ENCODE data around the gene CPNE4.

The CPNE4 gene

GRCh38 chr3:131669600-131669999 is 365.2 kb downstream of the CPNE4 start:
- DNase-seq: no peak

GRCh38 chr3:131658771-131659170 is 376.0 kb downstream of the CPNE4 start:
- no peak for DNase-seq

DNA sequence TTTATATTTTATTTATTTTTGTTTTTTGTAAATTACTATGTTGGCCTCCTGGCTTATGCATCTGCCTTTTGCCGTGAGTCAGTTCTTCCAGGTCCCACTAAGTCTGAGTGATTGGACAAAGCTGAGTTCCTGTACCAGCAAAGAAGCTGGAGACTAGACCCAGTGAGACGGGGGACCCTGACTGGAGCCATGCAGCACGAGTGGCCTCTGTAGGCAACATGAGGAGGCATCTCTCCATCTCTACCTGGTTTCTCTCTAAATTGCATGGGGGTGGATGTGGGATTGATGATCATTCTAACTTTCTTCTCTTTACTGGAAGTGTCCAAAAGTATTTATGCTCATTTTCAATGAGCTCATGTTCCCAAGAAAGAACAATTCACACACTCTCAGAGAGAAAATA is 376.7 kb downstream of the CPNE4 start:
- DNase-seq: no peak

DNA sequence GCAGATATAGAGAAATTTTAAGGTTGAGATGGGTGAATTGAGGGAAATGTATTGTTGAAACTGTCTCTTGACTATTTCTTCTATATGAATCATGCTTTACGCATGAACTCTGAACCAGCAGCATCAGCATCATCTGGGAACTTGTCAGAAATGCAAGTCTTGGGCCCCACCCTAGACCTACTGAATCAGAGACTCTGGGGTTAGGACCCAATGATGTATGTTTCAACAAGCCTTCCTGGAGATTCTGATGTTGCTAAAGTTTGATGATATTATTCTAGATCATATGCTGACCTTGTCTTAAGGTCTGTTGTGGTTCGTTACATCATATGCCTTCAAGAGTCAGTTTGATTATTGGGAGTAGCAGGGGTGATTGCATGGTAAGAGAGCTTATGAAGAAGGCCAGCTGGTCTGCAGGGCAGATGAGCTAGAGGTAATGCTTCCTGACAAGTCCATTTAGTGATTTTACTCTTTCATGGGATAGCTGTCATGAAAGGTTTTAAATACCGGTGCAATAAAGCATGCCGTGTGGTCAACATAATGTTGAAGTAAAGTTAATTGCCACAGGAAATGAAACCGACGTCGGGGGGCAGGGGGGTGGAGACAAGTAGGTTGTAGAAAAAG is 379.6 kb downstream of the CPNE4 start:
- no peak for DNase-seq

DNA sequence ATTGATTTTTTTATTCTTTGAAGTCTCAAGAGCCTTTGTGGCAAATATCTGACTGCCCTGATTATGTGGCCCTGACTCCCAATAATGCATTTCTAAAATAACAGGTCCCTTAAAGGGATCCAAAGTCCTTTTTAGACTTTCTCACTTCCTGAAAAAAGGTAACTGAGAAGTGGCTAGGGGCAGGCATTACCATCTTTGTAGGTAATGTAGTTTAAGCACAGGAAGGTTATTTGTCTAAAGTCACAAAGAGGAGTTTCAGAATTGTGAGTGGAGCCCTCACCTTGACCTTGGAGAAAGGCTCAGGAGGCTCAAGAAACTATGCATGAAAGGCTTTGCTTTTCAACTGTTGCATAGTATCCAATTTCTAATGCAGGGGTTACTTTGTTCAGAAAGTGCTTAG is 389.2 kb downstream of the CPNE4 start:
- DNase-seq: no peak

DNA sequence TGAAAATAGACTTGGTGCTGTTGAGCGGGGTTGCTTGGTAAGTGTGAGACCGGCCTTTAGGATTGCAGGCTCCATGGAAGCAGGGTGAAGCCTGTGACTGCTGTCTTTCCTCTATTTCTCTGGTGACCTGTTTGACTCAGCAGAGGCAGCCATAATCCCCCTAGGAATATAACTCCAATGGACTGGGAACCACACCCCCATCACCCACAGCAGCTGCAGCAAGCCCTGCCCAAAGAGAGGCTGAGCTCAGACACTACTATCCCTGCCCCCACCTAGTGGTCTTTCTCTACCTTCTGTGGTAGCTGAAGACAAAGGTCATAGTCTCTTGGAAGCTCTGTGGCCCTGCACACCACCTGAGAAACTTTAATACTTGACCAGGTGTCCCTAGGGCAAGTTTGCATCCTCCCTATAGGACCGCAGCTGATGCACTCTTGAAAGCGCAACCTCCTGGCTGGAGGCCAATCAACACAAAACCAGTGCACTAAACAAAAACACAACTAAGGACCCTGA is 398.5 kb downstream of the CPNE4 start:
- DNase-seq: no peak

- DNase-seq: no peak
Measured at GRCh38 chr3:131630807-131631206, 404.0 kb downstream of the CPNE4 start.

GRCh38 chr3:131630097-131630496 is 404.7 kb downstream of the CPNE4 start:
- no peak for DNase-seq

- DNase-seq: no peak
Measured at GRCh38 chr3:131623431-131623830, 411.4 kb downstream of the CPNE4 start.

GRCh38 chr3:131622726-131623125 is 412.1 kb downstream of the CPNE4 start:
- DNase-seq: no peak

- no peak for DNase-seq
Measured at GRCh38 chr3:131620977-131621376, 413.8 kb downstream of the CPNE4 start.

- DNase-seq: no peak
Measured at GRCh38 chr3:131619821-131620220, 415.0 kb downstream of the CPNE4 start.

- DNase-seq: no peak
Measured at GRCh38 chr3:131616719-131617118, 418.1 kb downstream of the CPNE4 start.

DNA sequence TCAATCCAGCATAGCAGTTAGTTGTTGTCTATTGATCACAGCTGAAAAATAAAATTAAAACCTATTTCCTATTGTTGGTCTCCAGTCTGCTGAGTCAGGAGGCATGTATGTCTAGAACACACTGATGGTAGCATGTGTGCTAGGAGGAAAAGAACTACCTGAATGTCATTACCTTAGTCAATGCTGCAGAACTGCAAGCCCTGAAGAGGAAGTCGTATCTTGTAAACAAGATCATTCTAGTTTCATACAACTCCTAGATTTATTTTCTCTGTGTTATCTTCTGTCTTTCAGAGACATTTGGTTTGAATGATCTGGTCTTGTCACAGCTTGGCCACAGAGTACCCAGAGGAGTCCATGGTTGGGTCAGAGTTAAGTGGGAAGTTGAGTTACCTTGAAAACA is 422.1 kb downstream of the CPNE4 start:
- no peak for DNase-seq

DNA sequence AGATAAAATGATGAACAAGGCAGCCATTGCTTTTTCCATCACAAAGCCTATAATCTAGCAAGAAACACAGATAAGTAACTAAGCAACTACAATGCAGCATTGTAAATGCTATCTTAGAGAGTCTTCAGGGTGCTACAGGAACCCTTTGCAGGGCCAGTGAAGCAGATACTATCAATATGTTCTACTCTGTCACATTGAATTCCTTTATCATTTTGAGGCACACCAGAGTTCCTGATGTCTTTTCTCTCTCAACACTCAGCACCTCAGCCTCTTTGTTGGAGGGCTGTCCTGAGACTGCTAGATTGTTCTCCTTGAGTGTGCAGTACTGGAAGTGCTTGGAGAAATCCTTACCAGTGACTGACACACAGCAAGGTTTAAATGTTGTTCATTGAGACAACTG is 424.6 kb downstream of the CPNE4 start:
- DNase-seq: no peak

DNA sequence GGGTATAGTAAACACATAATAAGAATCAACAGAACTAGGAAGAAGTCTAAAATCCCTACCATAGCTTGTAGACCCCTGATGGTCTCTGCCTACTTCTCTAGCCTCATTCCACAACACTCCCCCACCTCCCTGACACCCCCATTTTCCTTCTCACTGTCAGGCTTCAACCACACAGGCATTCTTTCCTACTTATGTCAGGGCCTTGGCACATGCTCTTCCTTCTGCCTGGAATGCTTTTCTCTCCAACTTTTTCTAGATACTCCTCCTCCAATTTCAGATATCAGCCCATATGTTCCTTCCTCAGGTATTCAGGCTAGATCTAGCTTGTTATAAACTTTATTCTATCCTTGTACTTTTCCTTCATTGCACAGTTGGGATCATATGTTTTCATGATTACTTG is 426.1 kb downstream of the CPNE4 start:
- no peak for DNase-seq

DNA sequence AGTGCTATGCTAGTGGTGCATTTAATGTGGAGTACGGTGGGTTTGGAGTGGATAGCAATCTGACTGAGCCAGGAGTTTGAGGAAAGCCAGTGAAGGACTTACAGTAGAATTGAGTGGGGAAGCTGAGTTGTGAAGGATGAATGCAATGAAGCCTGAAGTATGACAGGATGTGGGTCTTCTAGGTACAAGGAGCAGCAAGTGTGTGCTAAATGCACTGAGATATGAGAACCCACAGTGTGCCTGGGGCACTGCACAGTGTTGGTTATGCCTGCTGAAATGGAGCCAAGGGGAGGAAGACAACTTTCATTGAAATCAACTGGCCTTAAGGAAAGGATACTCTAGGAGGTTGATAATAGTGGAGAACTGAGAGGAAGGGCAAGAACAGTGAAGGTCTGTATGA is 426.5 kb downstream of the CPNE4 start:
- DNase-seq: no peak

GRCh38 chr3:131605916-131606315 is 428.9 kb downstream of the CPNE4 start:
- DNase-seq: no peak

GRCh38 chr3:131602011-131602779 is 432.6 kb downstream of the CPNE4 start:
- no peak for DNase-seq

DNA sequence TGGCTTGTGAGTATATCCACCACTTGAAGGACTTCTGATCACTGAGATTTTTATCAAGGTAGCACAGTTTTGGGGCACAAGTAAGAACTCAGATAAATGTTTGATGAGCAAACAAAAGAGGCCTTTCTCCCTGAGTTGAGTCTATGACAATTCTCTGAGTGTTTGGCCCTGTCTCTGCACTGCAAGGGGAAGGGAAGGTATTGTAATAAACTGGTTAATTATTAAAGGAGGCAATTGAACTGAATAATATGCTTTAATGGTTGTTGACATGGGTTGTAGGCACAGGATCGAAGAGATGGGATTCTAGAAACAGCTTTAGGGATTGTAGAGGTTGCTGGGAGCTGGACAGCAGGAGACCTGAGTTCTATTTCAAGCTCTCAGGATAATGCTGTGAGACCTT is 437.0 kb downstream of the CPNE4 start:
- DNase-seq: no peak

- no peak for DNase-seq
Measured at GRCh38 chr3:131596884-131597283, 437.9 kb downstream of the CPNE4 start.

DNA sequence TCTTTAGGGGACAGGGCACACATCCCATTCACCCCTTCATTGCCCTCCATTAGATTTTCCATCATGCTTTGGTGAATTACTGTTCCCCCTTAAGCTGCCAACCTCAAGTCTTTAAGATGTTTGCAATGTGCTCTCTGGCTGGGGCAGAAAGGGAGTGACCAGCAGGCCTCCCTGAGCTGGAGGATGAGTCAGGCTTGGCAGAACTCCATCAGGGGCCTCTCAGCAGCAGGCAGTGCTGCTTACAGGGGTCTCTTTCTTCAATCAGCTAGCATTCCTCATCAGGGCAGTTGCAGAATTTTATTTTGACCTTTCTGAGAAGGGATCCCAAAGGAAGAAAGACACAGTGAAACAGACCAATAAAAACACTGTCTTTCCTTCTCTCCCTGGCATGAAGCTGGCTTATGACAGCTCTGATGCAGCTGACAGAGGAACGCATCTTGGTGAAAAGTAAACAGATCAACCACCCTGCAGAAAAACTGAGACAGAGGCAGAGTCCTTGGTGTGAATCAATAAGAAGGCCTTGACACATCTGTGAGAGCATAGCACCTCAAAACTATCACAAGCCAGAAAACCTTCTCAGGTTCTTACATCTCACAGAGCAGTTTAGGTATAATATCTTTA is 443.3 kb downstream of the CPNE4 start:
- DNase-seq: no peak

DNA sequence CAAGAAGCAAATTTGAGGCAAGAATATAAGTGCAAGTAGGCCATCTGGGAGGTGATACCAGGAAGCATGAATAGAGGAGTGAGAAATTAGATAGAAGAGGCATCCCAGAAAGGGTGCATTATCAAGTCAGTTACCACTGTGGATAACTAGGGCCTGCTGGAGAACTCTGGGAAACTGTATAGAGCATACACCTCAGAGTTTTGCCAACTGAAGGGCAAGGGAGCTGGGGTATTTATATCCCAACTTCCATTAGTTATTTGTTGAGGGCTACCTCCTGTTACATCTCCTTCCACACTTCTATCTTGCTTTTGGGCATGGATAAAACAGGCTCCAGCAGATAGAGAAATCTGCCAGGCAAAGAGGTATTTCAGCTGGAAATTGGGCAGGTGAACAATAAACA is 448.5 kb downstream of the CPNE4 start:
- DNase-seq: no peak

DNA sequence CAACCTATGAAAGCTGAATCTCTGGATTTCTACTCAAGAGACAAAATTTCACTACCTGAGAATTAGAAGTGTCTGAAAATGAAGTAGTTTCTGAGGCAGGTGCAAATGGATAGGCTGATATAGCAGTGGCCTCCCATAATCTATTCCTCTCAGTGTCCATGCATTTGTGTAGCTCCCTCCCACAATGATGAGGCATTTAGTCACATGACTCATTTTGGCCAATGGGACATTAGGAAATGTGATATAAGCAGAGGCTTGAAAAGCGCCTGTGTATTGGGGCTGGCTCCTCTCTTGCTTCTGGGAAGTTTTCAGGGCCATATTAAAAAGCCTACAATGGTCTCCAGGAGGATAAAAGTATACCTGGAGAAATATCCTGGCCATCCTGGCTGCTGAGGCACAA is 452.4 kb downstream of the CPNE4 start:
- no peak for DNase-seq

Data from CD4-positive, alpha-beta T cell treated with Interferon gamma for 1 hour (primary cell).